Trophoblast cell (in vitro differentiated cells and primary cell): ENCODE measurements around the gene HGFAC.

Experiments
- DNase-seq, 2 donors: peaks; one replicate each; pipeline ENCODE4 v3.0.0-alpha.2; 2016
- H2AFZ ChIP-seq: 2 replicates; pipeline ENCODE4 v1.6.1; 2013; ENCODE audit warnings: low read length, moderate library complexity, mild to moderate bottlenecking; ENCODE audit not compliant: insufficient read depth, poor library complexity
- H2AK5ac ChIP-seq: 2 replicates; pipeline ENCODE4 v1.6.1; 2013; ENCODE audit warnings: mild to moderate bottlenecking, low read length
- H2BK120ac ChIP-seq: 2 replicates; pipeline ENCODE4 v1.6.1; 2013; ENCODE audit warnings: low read length, mild to moderate bottlenecking, moderate library complexity; ENCODE audit not compliant: insufficient read depth, poor library complexity
- H2BK12ac ChIP-seq: 2 replicates; pipeline ENCODE4 v1.6.1; 2013; ENCODE audit warnings: mild to moderate bottlenecking, low read length, moderate library complexity
- H2BK5ac ChIP-seq: 2 replicates; pipeline ENCODE4 v1.6.1; 2013; ENCODE audit warnings: low read length, low read depth, moderate library complexity, mild to moderate bottlenecking; ENCODE audit not compliant: poor library complexity
- H3K14ac ChIP-seq: 2 replicates; pipeline ENCODE4 v1.6.1; 2013; ENCODE audit warnings: mild to moderate bottlenecking, low read length
- H3K18ac ChIP-seq: 2 replicates; pipeline ENCODE4 v1.6.1; 2013; ENCODE audit warnings: mild to moderate bottlenecking, low read length
- H3K23ac ChIP-seq: 2 replicates; pipeline ENCODE4 v1.6.1; 2013; ENCODE audit warnings: low read length
- H3K27ac ChIP-seq: 2 replicates; pipeline ENCODE4 v1.5.1; 2013; ENCODE audit warnings: low read depth, mild to moderate bottlenecking, inconsistent platforms, low read length, moderate library complexity
- H3K27me3 ChIP-seq: 2 replicates; pipeline ENCODE4 v1.6.1; 2013; ENCODE audit warnings: inconsistent platforms, mild to moderate bottlenecking, low read length, moderate library complexity; ENCODE audit not compliant: insufficient read depth
- H3K36me3 ChIP-seq, 2 experiments: 1 replicate in 1 of 2; 2 replicates in 1 of 2; pipeline ENCODE4 v1.6.1; 2013; ENCODE audit warnings: low read length in 2 of 2, mild to moderate bottlenecking in 2 of 2, moderate library complexity in 1 of 2; ENCODE audit not compliant: insufficient read depth in 2 of 2, control insufficient read depth in 1 of 2
- H3K4ac ChIP-seq: 2 replicates; pipeline ENCODE4 v1.6.1; 2013; ENCODE audit warnings: low read depth, mild to moderate bottlenecking, low read length, moderate library complexity
- H3K4me1 ChIP-seq, 2 experiments: 1 replicate in 1 of 2; 2 replicates in 1 of 2; pipeline ENCODE4 v1.6.1; 2013; ENCODE audit warnings: low read length in 2 of 2, mild to moderate bottlenecking in 2 of 2, moderate library complexity in 1 of 2; ENCODE audit not compliant: insufficient read depth in 2 of 2, control insufficient read depth in 1 of 2
- H3K4me2 ChIP-seq: 2 replicates; pipeline ENCODE4 v1.6.1; 2013; ENCODE audit warnings: inconsistent platforms, mild to moderate bottlenecking, low read length, moderate library complexity
- H3K4me3 ChIP-seq: 2 replicates; pipeline ENCODE4 v1.5.1; 2013; ENCODE audit warnings: mild to moderate bottlenecking, low read depth, low read length, inconsistent platforms
- H3K79me1 ChIP-seq: one replicate; pipeline ENCODE4 v1.6.1; 2013; ENCODE audit warnings: low read length
- H3K79me2 ChIP-seq: 2 replicates; pipeline ENCODE4 v1.6.1; 2013; ENCODE audit warnings: low read length, mild to moderate bottlenecking; ENCODE audit not compliant: control insufficient read depth, insufficient read depth, poor library complexity
- H3K9ac ChIP-seq: 2 replicates; pipeline ENCODE4 v1.6.1; 2013; ENCODE audit warnings: mild to moderate bottlenecking, low read length
- H3K9me3 ChIP-seq: 2 replicates; pipeline ENCODE4 v1.6.1; 2013; ENCODE audit warnings: low read depth, mild to moderate bottlenecking, control low read depth, inconsistent platforms, low read length; ENCODE audit not compliant: insufficient read depth
- H4K12ac ChIP-seq: 2 replicates; pipeline ENCODE4 v1.6.1; 2013; ENCODE audit warnings: low read depth, mild to moderate bottlenecking, low read length, moderate library complexity
- H4K8ac ChIP-seq: 2 replicates; pipeline ENCODE4 v1.6.1; 2013; ENCODE audit warnings: low read depth, mild to moderate bottlenecking, low read length, moderate library complexity
- H4K91ac ChIP-seq: one replicate; pipeline ENCODE4 v1.6.1; 2013; ENCODE audit warnings: low read depth, mild to moderate bottlenecking, low read length, moderate library complexity
- WGBS: extraction: QIAGEN DNeasy Blood & Tissue Kit; methylation state at CpG from one replicate; pipeline ENCODE4 v1.1.7; 2013; ENCODE audit warnings: missing lambda C conversion rate; ENCODE audit not compliant: insufficient read length, insufficient coverage; ENCODE audit errors: extremely low coverage; 5-methylcytosine and 5-hydroxymethylcytosine counted together

The HGFAC gene

GRCh38 chr4:3403348-3403906, 38.3 kb upstream of the HGFAC start:
- no CpG with 5 or more reads among the region's 10 CpGs for WGBS

GRCh38 chr4:3404546-3404945, 37.2 kb upstream of the HGFAC start:
- no peak overlapping the region for H4K8ac ChIP-seq
- H3K27ac ChIP-seq: no peak overlapping the region
- H3K4me2 ChIP-seq: no peak overlapping the region
- no peak overlapping the region for H4K12ac ChIP-seq
- H2AFZ ChIP-seq: no peak overlapping the region
- no peaks in the 10 kb centered on the region for H3K4me1 ChIP-seq
- H3K4ac ChIP-seq: no peak overlapping the region
- H3K79me1 ChIP-seq: no peaks in the 10 kb centered on the region
- H3K4me3 ChIP-seq: no peak overlapping the region
- H2BK5ac ChIP-seq: no peak overlapping the region
- H2BK12ac ChIP-seq: no peak overlapping the region
- no peak overlapping the region for H4K91ac ChIP-seq
- no peak overlapping the region for H3K23ac ChIP-seq
- H2BK120ac ChIP-seq: no peak overlapping the region
- H3K14ac ChIP-seq: no peak overlapping the region
- WGBS: no CpG with 5 or more reads among the region's 4 CpGs
- no peak for DNase-seq
- H3K9me3 ChIP-seq: peaks cover 7% of the 10 kb centered on the region
- no peaks in the 10 kb centered on the region for H3K79me2 ChIP-seq
- no peak overlapping the region for H3K18ac ChIP-seq
- H3K9ac ChIP-seq: no peak overlapping the region
- H3K27me3 ChIP-seq: no peaks in the 10 kb centered on the region
- no peak overlapping the region for H2AK5ac ChIP-seq
- H3K36me3 ChIP-seq: no peaks in the 10 kb centered on the region

More at GRCh38 chr4:3403348-3403906, 38.3 kb upstream of the HGFAC start:
- peaks cover 7% of the 10 kb centered on the region for H3K9me3 ChIP-seq
- H3K4me2 ChIP-seq: no peak overlapping the region
- no peak overlapping the region for H3K23ac ChIP-seq
- no peaks in the 10 kb centered on the region for H3K27me3 ChIP-seq
- no peak overlapping the region for H3K14ac ChIP-seq
- no peaks in the 10 kb centered on the region for H3K79me2 ChIP-seq
- H3K36me3 ChIP-seq: no peaks in the 10 kb centered on the region
- H2AFZ ChIP-seq: no peak overlapping the region
- H3K4me1 ChIP-seq: no peaks in the 10 kb centered on the region
- H2BK120ac ChIP-seq: no peak overlapping the region
- no peak for DNase-seq
- no peak overlapping the region for H3K9ac ChIP-seq
- no peak overlapping the region for H3K4ac ChIP-seq
- H2AK5ac ChIP-seq: no peak overlapping the region
- no peak overlapping the region for H3K18ac ChIP-seq
- H2BK12ac ChIP-seq: no peak overlapping the region
- H3K27ac ChIP-seq: no peak overlapping the region
- H3K4me3 ChIP-seq: no peak overlapping the region
- H4K8ac ChIP-seq: no peak overlapping the region
- no peak overlapping the region for H2BK5ac ChIP-seq
- no peaks in the 10 kb centered on the region for H3K79me1 ChIP-seq
- H4K12ac ChIP-seq: no peak overlapping the region
- no peak overlapping the region for H4K91ac ChIP-seq

DNA sequence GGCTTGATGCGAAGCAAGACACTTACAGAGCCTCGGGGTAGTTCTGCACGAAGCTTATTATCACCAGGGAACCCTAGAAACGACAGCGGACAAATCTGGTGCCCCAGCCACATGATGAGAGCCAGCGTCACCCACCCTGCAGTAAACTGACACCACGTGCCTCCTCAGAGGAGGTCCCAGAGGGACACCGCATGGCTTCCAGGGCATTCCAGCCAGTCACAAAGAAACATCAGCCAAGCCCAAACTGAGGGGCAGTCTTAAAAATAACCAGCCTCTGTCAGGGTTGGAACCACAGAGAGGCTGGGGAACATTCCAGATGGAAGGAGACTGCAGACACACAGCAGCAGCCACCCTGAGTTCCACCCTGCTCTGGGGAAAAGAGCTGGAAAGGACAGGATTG, 36.6 kb upstream of the HGFAC start:
- no peak overlapping the region for H3K27ac ChIP-seq
- no peak overlapping the region for H4K8ac ChIP-seq

GRCh38 chr4:3406021-3406420, 35.7 kb upstream of the HGFAC start:
- Histone ChIP-seq H3K23ac (no peak overlapping the region), H3K4me1 (peaks cover 0 to 2% of the 10 kb centered on the region in 2 experiments), H2BK5ac (no peak overlapping the region), H3K14ac (no peak overlapping the region), H3K18ac (no peak overlapping the region), H2BK120ac (no peak overlapping the region), H3K27ac (no peak overlapping the region), H2AK5ac (no peak overlapping the region), H3K4ac (no peak overlapping the region), H3K79me2 (no peaks in the 10 kb centered on the region), H4K12ac (no peak overlapping the region), H3K4me3 (no peak overlapping the region), H3K36me3 (no peaks in the 10 kb centered on the region), H2BK12ac (no peak overlapping the region), H3K4me2 (no peak overlapping the region), H4K8ac (no peak overlapping the region), H4K91ac (no peak overlapping the region), H2AFZ (no peak overlapping the region), H3K9me3 (peaks cover 7% of the 10 kb centered on the region), H3K27me3 (no peaks in the 10 kb centered on the region), H3K79me1 (no peaks in the 10 kb centered on the region), H3K9ac (no peak overlapping the region)
- no CpG with 5 or more reads among the region's 13 CpGs for WGBS
- DNase-seq: no peak

More for the DNA sequence above, 36.6 kb upstream of the HGFAC start:
- H2BK12ac ChIP-seq: no peak overlapping the region
- H3K18ac ChIP-seq: no peak overlapping the region
- no peak overlapping the region for H3K9ac ChIP-seq
- H3K23ac ChIP-seq: no peak overlapping the region
- H2AK5ac ChIP-seq: no peak overlapping the region
- no peaks in the 10 kb centered on the region for H3K27me3 ChIP-seq
- H3K79me2 ChIP-seq: no peaks in the 10 kb centered on the region
- H2BK120ac ChIP-seq: no peak overlapping the region
- H2AFZ ChIP-seq: no peak overlapping the region
- no peak overlapping the region for H4K12ac ChIP-seq
- no peak overlapping the region for H3K4ac ChIP-seq
- no peak overlapping the region for H2BK5ac ChIP-seq
- no peaks in the 10 kb centered on the region for H3K4me1 ChIP-seq
- no peak for DNase-seq
- no peak overlapping the region for H3K14ac ChIP-seq
- no peak overlapping the region for H3K4me2 ChIP-seq
- WGBS: no CpG with 5 or more reads among the region's 8 CpGs
- H3K79me1 ChIP-seq: no peaks in the 10 kb centered on the region
- peaks cover 7% of the 10 kb centered on the region for H3K9me3 ChIP-seq
- H4K91ac ChIP-seq: no peak overlapping the region
- no peaks in the 10 kb centered on the region for H3K36me3 ChIP-seq
- no peak overlapping the region for H3K4me3 ChIP-seq
